SJCRH30 (cell line): ENCODE data around the gene NMNAT1. TPM values are rescaled to one million over a fixed set of nuclear protein-coding genes. Genes with fewer than 3 reads are reported as not detected.

ENCODE experiments used
- DNase-seq, 2 experiments: peaks; one replicate each; pipeline ENCODE4 v3.0.0-alpha.2; 2015 to 2020
- H3K27ac ChIP-seq: fragments of 250-450 bp; sonication (Bioruptor Pico); 2 replicates; pipeline ENCODE4 v1.5.1; 2020; ENCODE audit warnings: mild to moderate bottlenecking, moderate library complexity
- H3K27me3 ChIP-seq: fragments of 250-450 bp; sonication (Bioruptor Pico); 2 replicates; pipeline ENCODE4 v1.5.1; 2020; ENCODE audit warnings: mild to moderate bottlenecking, moderate library complexity
- H3K36me3 ChIP-seq: fragments of 250-450 bp; sonication (Bioruptor Pico); 2 replicates; pipeline ENCODE4 v1.5.1; 2020; ENCODE audit warnings: mild to moderate bottlenecking, moderate library complexity
- H3K4me1 ChIP-seq: fragments of 250-450 bp; sonication (Bioruptor Pico); 2 replicates; pipeline ENCODE4 v1.5.1; 2020; ENCODE audit warnings: mild to moderate bottlenecking, moderate library complexity
- H3K4me3 ChIP-seq: fragments of 250-450 bp; sonication (Bioruptor Pico); 2 replicates; pipeline ENCODE4 v1.5.1; 2020; ENCODE audit warnings: mild to moderate bottlenecking, moderate library complexity
- H3K9me3 ChIP-seq: fragments of 250-450 bp; sonication (Bioruptor Pico); replicated peaks from 2 replicates; pipeline ENCODE4 v1.5.1; 2020; ENCODE audit warnings: mild to moderate bottlenecking, moderate library complexity
- total RNA-seq: library from RNA; depleted of rRNA; stranded (reverse); fragments of >200 nt; shearing (Covaris generic); gene quantifications from 2 replicates; pipeline ENCODE4 v1.2.3, GENCODE V29; 2014; rRNA removed

NMNAT1 gene
- 5.5 and 5.7 TPM in 2 replicates for total RNA-seq

- Histone ChIP-seq H3K27me3 (no peaks in the 10 kb centered on the region), H3K4me3 (peak within 1 kb of the TSS; percentile 80), H3K36me3 (peaks cover 10% of the 10 kb centered on the region; the same call in 1 of the 2 replicates), H3K9me3 (no peaks in the 10 kb centered on the region), H3K4me1 (0 out of 2 replicates have a peak, but pooled peaks cover 2% of the 10 kb centered on the region), H3K27ac (peak within 1 kb of the TSS; percentile 78)
- peak; percentile 93 to 96 for DNase-seq
Observed at GRCh38 chr1:9942939-9943788, at the start of gene NMNAT1, which contains the start of gene LZIC. Gene NMNAT1 (plus strand): TSS chr1:9943475. CDS start chr1:9972074, 28,599 bp downstream. Gene LZIC (minus strand): TSS chr1:9943391. CDS start chr1:9936619, 6,772 bp downstream.

DNA sequence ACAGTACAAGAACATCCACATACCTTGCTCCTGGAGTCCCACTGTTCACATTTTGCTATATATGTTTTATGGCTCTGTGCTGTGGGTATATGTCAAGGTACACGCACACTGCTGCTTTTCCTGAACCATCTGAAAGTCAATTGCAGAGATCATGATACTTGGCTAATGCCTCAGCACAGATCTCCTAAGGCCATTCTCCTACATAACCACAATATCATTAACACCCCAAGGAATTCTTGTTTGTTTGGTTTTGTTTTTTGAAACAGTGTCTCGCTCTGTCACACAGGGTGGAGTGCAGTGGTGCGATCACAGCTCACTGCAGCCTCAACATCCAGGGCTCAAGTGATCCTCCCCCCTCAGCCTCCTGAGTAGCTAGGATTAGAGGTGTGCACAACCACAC is 49.2 kb upstream of the NMNAT1 start:
- Histone ChIP-seq H3K9me3 (no peaks in the 10 kb centered on the region), H3K27me3 (no peaks in the 10 kb centered on the region), H3K27ac (no peak overlapping the region), H3K4me1 (peaks cover 55% of the 10 kb centered on the region), H3K4me3 (no peak overlapping the region), H3K36me3 (no peaks in the 10 kb centered on the region)
- no peak for DNase-seq

- Histone ChIP-seq H3K27ac (no peak overlapping the region), H3K4me1 (peaks cover 21% of the 10 kb centered on the region), H3K36me3 (no peaks in the 10 kb centered on the region), H3K4me3 (no peak overlapping the region), H3K27me3 (no peaks in the 10 kb centered on the region), H3K9me3 (no peaks in the 10 kb centered on the region)
- DNase-seq = no peak
Observed at GRCh38 chr1:9900142-9901043, 42.9 kb upstream of the NMNAT1 start.

GRCh38 chr1:9901148-9902059 is 41.9 kb upstream of the NMNAT1 start:
- Histone ChIP-seq H3K27me3 (no peaks in the 10 kb centered on the region), H3K4me3 (no peak overlapping the region), H3K36me3 (no peaks in the 10 kb centered on the region), H3K27ac (no peak overlapping the region), H3K9me3 (no peaks in the 10 kb centered on the region), H3K4me1 (peaks cover 24% of the 10 kb centered on the region)
- DNase-seq = no peak

DNA sequence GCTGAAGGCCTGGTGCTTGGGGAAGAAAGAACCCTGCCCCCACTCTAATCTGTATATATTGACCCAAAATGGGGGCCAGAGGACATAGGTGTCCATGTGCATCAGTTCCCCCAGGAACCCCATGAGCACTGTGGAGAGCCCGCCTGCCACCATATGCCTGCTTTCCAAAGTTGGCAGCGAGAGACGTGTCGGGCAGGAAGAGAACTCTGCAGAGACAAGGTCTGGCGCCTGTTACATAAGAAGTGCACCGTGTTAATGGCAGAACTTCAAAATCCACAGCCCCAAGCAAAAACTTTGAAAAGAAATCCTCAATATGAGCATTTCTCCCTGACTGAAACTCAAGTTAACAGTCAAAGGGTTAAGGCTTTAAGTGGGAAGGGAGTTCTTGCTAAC is 41.2 kb upstream of the NMNAT1 start:
- Histone ChIP-seq H3K4me1 (peaks cover 30% of the 10 kb centered on the region), H3K9me3 (no peaks in the 10 kb centered on the region), H3K27ac (no peak overlapping the region), H3K4me3 (no peak overlapping the region), H3K36me3 (no peaks in the 10 kb centered on the region), H3K27me3 (no peaks in the 10 kb centered on the region)
- no peak for DNase-seq

DNA sequence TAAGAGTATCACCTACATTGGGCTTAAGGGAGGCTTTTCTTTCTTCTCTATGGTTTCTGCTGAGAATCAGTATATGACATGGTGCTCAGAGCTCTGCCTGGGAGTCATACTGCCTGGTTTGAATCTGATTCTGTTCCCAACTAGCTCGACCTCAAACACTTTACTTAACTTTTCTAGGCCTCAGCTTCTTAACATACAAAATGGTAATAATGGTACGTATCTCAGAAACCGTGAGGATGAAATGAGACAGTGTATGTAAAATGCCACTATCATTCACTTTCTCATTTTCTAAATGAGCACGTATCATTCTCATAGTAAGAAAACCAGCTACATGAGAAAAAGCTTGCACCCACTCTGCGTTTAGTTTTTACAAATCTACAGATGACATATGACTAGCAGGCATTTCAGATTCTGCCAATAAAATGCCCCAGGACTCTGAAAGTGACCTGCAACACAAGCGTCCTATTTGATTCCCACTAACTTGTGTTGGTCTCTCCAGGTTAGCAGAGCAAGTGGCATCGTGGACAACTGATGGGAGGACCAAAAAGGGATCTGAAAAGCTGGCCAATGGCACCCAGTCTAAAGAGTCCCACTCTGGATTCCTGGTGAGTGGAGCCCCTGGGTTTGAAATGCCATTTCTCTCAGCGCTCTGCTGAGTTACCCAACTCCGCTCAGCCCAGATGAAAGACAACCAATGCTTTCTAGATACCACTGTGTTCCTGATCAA is 39.3 kb upstream of the NMNAT1 start:
- Histone ChIP-seq H3K27me3 (no peaks in the 10 kb centered on the region), H3K27ac (no peak overlapping the region), H3K4me1 (peaks cover 25% of the 10 kb centered on the region), H3K9me3 (no peaks in the 10 kb centered on the region), H3K4me3 (no peak overlapping the region), H3K36me3 (no peaks in the 10 kb centered on the region)
- no peak for DNase-seq

DNA sequence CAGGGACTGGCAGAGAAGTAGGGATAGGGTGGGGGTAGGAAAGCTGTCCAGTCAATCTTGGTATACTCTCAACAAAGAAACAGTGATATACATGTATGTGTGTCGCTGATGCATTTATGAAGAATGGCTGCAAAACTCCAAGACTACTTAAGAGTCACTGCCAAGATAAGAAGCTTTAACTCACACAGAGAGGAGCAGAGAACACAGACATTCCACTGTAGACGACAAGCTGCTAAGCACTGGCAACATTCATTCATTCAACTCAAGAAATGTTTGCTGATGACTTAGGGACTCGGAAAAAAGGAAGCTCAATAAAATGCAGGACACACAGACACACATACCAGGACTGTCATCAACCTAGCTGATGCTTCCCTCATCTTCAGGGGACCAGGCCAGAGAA is 38.7 kb upstream of the NMNAT1 start:
- Histone ChIP-seq H3K27ac (0 out of 2 replicates have a peak overlapping the region, but pooled peaks have one; percentile 2), H3K36me3 (no peaks in the 10 kb centered on the region), H3K9me3 (no peaks in the 10 kb centered on the region), H3K4me3 (no peak overlapping the region), H3K27me3 (no peaks in the 10 kb centered on the region), H3K4me1 (peaks cover 27% of the 10 kb centered on the region)
- no peak for DNase-seq

DNA sequence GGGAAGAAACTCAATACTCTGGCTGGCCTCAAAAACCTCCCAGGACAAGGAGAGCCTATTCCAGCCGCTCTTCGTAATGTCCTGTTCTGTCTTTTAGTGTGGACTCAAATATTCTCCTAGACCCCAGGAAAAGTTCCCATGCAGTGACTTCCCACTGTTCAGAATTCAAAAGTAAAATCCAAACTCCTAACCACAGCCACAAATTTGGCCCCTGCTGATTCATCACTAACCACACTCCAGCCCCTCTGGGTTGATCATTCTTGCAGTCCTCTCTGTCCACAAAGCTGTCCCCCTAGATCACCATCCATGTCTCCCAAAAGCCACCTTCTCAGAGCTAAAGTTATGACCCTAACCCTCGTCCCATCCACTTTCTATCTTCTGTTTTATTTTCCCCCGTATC is 38.3 kb upstream of the NMNAT1 start:
- H3K27me3 ChIP-seq = no peaks in the 10 kb centered on the region
- peak in 1 of 2 experiments; percentile 43 for DNase-seq
- 0 out of 2 replicates have a peak overlapping the region, but pooled peaks have one; percentile 2 for H3K27ac ChIP-seq
- no peaks in the 10 kb centered on the region for H3K36me3 ChIP-seq
- no peaks in the 10 kb centered on the region for H3K9me3 ChIP-seq
- peaks cover 27% of the 10 kb centered on the region for H3K4me1 ChIP-seq
- no peak overlapping the region for H3K4me3 ChIP-seq

- no peaks in the 10 kb centered on the region for H3K27me3 ChIP-seq
- H3K4me1 ChIP-seq = peaks cover 30% of the 10 kb centered on the region
- H3K4me3 ChIP-seq = no peak overlapping the region
- DNase-seq = peak in 1 of 2 experiments; percentile 65
- H3K36me3 ChIP-seq = no peaks in the 10 kb centered on the region
- no peaks in the 10 kb centered on the region for H3K9me3 ChIP-seq
- H3K27ac ChIP-seq = no peak overlapping the region
Observed at GRCh38 chr1:9906466-9906865, 36.8 kb upstream of the NMNAT1 start.

DNA sequence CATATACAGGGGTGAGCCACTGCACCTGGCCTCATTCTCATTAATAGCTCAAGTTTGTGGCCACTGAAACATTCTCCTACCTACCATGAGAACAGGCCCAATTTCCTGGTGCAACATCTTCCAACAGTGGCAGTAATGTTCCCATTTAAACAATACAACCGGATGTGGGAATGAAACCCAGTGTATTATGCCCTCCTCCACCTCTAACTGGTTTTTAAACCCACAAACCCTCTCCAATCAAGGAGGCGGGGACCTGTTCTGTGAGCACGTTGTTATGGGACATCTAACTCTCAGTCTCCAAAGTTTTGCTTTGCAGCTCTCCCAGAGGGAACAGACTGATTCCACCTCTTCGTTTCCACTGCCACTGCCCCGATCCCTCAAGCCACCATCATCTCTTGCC is 35.8 kb upstream of the NMNAT1 start:
- Histone ChIP-seq H3K36me3 (no peaks in the 10 kb centered on the region), H3K9me3 (no peaks in the 10 kb centered on the region), H3K4me1 (peaks cover 31% of the 10 kb centered on the region), H3K27ac (no peak overlapping the region), H3K4me3 (no peak overlapping the region), H3K27me3 (no peaks in the 10 kb centered on the region)
- no peak for DNase-seq

GRCh38 chr1:9908871-9909233 is 34.4 kb upstream of the NMNAT1 start:
- H3K9me3 ChIP-seq = no peaks in the 10 kb centered on the region
- H3K27me3 ChIP-seq = no peaks in the 10 kb centered on the region
- H3K4me3 ChIP-seq = peak overlapping the region; percentile 92
- no peak for DNase-seq
- H3K27ac ChIP-seq = no peak overlapping the region
- H3K36me3 ChIP-seq = no peaks in the 10 kb centered on the region
- peaks cover 31% of the 10 kb centered on the region for H3K4me1 ChIP-seq

DNA sequence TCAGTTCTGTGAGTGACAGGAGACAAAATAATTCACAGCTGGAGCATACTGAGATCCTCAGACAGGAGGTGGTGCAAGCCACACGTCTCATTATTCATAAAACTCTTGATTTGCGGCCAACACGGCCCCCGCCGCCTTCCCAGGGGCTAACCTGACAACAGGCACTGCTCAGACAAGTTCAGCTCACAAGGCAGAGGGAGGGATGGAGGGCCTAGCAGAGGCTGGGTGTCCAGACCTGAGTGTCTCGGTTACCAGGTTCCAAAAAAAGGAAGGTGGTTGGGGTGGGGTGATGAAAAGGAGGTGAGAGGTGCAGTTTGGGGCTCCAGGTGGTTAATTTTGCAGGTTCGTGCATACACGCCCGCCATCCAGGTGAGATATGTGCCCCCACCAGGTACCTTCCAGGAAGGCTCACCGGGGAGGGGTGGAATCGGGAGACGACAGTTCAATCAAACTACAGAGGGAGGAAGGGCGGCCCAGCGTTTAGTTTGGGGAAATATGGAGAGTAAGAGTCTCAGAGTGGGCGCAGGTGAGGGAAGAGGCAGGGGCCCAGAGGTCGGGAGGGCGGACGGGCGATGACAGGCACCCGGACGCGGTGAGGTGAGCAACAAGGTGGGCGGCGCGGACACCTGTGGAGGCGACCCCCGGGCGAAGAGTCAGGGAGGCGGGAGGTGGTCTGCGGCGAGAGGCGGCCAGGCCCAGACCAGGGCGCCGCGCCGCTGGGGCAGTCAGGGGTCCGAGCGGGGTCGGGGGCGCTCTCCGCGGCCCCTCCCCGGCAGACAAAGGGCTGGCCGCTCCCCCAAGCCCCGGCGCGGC is 33.8 kb upstream of the NMNAT1 start:
- H3K9me3 ChIP-seq = no peaks in the 10 kb centered on the region
- no peaks in the 10 kb centered on the region for H3K27me3 ChIP-seq
- peaks cover 31% of the 10 kb centered on the region for H3K4me1 ChIP-seq
- no peaks in the 10 kb centered on the region for H3K36me3 ChIP-seq
- DNase-seq = peak in 1 of 2 experiments; percentile 38
- peak overlapping the region; percentile 52; the same call in 1 of the 2 replicates for H3K27ac ChIP-seq
- peak overlapping the region; percentile 92 for H3K4me3 ChIP-seq

GRCh38 chr1:9910076-9910422 is 33.2 kb upstream of the NMNAT1 start, which contains the start of gene CTNNBIP1:
Gene CTNNBIP1 (minus strand): TSS chr1:9910269. CDS start chr1:9872064, 38,205 bp downstream.
- H3K4me1 ChIP-seq = peaks cover 29% of the 10 kb centered on the region
- DNase-seq = no peak
- H3K36me3 ChIP-seq = no peaks in the 10 kb centered on the region
- peak within 1 kb of the TSS; percentile 56 for H3K27ac ChIP-seq
- H3K27me3 ChIP-seq = no peaks in the 10 kb centered on the region
- peak within 1 kb of the TSS; percentile 92 for H3K4me3 ChIP-seq
- no peaks in the 10 kb centered on the region for H3K9me3 ChIP-seq
